ENCODE measurements around the gene PTCD2.

DNA sequence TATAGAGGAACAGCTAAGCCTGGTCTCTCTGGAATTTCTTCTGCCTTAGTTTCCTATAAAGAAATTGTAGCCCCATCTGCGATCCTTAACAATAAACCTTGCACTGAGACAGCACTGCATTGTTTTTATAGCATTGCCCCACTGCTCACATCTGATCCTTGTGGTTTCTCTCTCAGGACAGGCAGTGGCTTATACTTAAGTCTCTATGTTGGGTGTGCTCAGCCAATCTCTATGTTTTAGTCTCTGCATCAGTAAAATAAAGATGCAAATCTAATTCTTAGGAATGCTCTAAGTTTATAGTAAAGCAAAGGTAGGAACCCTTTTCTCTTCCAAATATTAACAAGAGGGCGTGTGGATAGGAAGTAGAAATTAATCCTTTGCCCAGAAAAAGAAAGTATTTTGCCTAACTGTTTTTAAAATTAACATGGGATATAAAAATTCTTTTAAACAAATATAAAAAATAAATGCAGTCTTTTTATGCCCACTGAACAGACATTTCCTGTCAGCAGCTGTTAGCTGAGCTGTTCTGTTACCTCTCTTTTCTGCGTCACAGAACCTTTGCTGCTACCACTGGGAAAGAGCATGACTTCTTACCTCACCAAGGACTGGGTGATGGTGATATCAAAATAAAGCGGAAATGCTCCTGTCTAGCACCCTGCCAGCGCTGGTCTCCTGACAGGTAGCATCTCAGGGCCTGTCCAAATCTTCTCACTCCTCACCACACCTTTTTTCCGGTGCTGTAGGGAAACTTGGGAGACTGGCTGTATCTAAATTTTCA, 29.6 kb upstream of the PTCD2 start:
- TF ChIP-seq CTCF (conservative IDR thresholded peaks at IDR 0.05 in 1 of 2, IDR thresholded peaks at IDR 0.05 in 1 of 2; ENCODE audit: low read depth in 1 of 2, low read length in 2 of 2) (no peak), EZH2 (IDR thresholded peaks at IDR 0.05; ENCODE audit: low read length, missing control alignments) (no peak)
